ENCODE data around the gene C19orf85.

C19orf85 gene

DNA sequence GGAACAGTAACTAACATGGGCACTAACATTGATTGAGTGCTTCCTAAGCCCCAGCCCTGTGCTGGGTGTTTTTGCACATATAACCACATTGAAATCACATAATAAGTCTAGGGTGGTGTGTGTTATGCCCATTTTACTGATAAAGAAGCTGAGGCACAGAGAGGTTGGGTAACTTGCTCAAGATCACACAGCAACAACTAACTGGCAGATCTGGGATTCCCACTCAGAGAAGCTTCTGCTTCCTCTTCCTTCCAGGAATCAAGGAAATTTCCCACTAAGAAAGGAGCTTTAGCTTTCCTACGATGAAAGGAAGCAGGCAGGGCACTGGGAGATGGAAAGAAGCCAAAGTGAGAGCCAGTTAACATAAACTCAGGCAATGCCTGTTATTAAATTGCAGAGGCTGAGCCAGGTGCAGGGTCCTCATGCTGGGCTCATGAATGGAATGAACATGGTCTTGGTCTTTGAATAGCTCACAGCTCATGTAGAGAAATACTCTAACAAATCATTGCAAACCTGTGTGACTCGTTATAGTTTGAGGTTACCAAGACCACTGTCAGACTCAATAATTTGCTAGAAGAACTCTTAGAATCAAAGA lies 33.8 kb upstream of the C19orf85 start:
- TF ChIP-seq EGR1 (IDR thresholded peaks at IDR 0.05) (no peak), NFIC (IDR thresholded peaks at IDR 0.05) (no peak), EP300 (IDR thresholded peaks at IDR 0.05; ENCODE audit: borderline replicate concordance) (no peak), YY1 (IDR thresholded peaks at IDR 0.05; ENCODE audit: low read depth) (no peak), FOXM1 (IDR thresholded peaks at IDR 0.05; ENCODE audit: borderline replicate concordance, low read depth) (no peak), CREB1 (IDR thresholded peaks at IDR 0.05; ENCODE audit: low read depth) (no peak), TEAD4 (IDR thresholded peaks at IDR 0.05) (no peak), CEBPB (IDR thresholded peaks at IDR 0.05) (no peak)

DNA sequence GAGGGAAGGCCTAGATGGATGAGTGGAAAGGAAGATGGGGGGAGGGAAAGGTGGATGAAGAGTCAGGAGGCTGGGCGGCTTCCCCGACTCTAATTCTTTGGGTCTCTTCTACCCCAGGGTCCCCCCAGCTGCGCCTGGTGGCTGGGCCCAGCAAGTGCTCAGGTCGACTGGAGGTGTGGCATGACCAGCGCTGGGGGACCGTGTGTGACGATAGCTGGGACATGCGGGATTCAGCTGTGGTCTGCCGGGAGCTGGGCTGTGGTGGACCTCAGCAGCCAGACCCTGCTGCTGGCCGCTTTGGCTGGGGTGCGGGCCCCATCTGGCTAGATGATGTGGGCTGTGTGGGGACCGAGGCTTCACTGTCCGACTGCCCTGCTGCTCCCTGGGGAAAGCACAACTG lies 33.2 kb upstream of the C19orf85 start:
- TF ChIP-seq TAF1 (IDR thresholded peaks at IDR 0.05; ENCODE audit: low read depth) (no peak), TCF12 (IDR thresholded peaks at IDR 0.05; ENCODE audit: low read depth) (no peak), EGR1 (IDR thresholded peaks at IDR 0.05) (no peak), CREB1 (IDR thresholded peaks at IDR 0.05; ENCODE audit: low read depth) (no peak), RAD21 (IDR thresholded peaks at IDR 0.05; ENCODE audit: low read depth) (no peak), ZBTB7A (IDR thresholded peaks at IDR 0.05; ENCODE audit: low read depth) (no peak), REST (IDR thresholded peaks at IDR 0.05; ENCODE audit: low read depth) (no peak), NFIC (IDR thresholded peaks at IDR 0.05) (no peak), CEBPB (IDR thresholded peaks at IDR 0.05) (no peak), TEAD4 (IDR thresholded peaks at IDR 0.05) (no peak), FOXM1 (IDR thresholded peaks at IDR 0.05; ENCODE audit: borderline replicate concordance, low read depth) (no peak), EP300 (IDR thresholded peaks at IDR 0.05; ENCODE audit: borderline replicate concordance) (no peak), YY1 (IDR thresholded peaks at IDR 0.05; ENCODE audit: low read depth) (no peak)
- TF ChIP-seq, protein P1, sequence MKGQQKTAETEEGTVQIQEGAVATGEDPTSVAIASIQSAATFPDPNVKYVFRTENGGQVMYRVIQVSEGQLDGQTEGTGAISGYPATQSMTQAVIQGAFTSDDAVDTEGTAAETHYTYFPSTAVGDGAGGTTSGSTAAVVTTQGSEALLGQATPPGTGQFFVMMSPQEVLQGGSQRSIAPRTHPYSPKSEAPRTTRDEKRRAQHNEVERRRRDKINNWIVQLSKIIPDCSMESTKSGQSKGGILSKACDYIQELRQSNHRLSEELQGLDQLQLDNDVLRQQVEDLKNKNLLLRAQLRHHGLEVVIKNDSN (IDR thresholded peaks at IDR 0.05) = no peak
- TF ChIP-seq, protein P2, sequence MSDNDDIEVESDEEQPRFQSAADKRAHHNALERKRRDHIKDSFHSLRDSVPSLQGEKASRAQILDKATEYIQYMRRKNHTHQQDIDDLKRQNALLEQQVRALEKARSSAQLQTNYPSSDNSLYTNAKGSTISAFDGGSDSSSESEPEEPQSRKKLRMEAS (IDR thresholded peaks at IDR 0.05) = no peak

DNA sequence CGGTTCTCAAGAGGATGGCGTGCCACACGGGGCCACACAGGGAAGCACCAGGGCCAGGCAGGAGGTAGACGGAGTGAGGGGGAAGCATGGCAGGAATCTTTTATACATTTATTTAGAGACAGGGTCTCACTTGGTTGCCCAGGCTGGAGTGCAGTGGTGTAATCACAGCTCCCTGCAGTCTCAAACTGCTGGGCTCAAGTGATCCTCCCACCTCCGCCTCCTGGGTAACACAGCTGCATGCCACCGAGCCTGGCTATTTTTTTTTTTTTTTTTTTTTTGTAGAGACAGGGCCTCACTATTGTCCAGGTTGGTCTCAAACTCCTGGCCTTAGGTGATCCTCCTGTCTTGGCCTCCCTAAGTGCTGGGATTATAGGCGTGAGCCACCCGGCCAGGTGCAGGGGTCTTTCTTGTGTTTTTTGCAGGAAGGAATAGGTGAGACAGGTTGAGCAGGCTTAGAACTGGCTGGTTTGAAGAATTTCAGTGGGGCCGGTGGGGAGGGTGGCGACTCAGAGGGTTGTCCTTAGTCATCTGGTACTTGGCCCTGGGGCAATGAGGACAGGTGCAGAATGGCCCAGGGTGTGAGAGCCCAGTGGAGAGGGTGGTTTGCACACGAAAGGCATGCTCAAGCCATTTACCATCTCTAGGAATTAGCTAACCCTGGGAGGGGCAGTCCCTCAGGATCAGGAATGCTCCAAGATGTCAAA lies 31.2 kb upstream of the C19orf85 start:
- TF ChIP-seq NFIC (IDR thresholded peaks at IDR 0.05) = no peak

DNA sequence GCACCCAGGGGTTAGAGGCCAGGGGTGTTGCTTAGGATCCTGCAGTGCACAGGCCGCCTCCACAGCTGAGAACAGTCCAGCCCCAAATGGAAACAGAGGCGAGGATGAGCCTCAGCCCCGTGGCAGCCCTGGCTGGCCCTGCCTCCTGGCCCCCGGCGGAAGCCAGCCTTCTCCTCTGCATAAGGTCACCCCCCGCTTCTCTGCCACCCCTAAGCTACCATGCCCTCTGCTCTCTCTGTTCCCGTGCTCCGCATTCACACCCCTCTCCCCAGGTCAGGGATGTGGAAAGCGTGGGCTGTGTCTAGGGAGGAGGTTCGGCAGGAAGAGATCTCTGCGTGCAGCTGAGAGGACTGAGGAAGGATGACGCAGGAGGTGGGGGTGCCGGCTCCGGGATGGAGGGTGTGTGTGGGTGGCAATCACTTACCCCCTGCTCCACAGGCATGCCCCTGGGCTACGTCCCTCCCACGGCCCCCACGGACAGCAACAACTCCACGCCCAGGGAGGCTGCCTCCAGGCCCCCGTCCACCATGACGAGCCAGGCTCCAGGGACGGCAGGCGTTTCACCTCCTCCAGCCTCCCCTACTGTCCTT lies 29.7 kb upstream of the C19orf85 start:
- TF ChIP-seq CEBPB (IDR thresholded peaks at IDR 0.05) = no peak
- no peak for TF ChIP-seq TCF12 (IDR thresholded peaks at IDR 0.05; ENCODE audit: low read depth)
- TF ChIP-seq RAD21 (IDR thresholded peaks at IDR 0.05; ENCODE audit: low read depth) = no peak
- TF ChIP-seq EP300 (IDR thresholded peaks at IDR 0.05; ENCODE audit: borderline replicate concordance) = no peak
- TF ChIP-seq, protein P2 (IDR thresholded peaks at IDR 0.05) = no peak
- no peak for TF ChIP-seq TEAD4 (IDR thresholded peaks at IDR 0.05)
- TF ChIP-seq, protein P1 (IDR thresholded peaks at IDR 0.05) = no peak
- no peak for TF ChIP-seq NFIC (IDR thresholded peaks at IDR 0.05)

DNA sequence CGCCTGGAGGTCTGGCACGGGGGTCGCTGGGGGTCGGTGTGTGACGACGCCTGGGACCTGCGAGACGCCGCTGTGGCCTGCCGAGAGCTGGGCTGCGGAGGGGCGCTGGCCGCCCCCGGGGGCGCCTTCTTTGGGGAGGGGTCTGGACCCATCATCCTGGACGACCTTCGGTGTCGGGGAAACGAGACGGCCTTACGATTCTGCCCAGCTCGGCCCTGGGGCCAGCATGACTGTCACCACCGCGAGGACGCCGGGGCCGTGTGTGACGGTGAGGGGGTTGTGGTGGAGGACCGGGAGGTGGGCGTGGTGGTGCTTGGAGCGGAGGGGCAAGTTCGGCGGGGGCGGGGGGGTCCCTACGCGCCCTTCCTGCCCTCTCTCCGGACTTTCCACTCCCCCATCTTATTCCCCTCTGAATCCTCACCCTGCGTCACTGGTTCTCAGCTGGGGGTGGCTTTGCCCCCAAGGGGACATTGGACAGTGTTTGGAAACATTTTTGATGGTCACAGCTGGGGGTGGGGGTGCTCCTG lies 29.2 kb upstream of the C19orf85 start:
- TF ChIP-seq EGR1 (IDR thresholded peaks at IDR 0.05) = no peak
- no peak for TF ChIP-seq TCF12 (IDR thresholded peaks at IDR 0.05; ENCODE audit: low read depth)
- TF ChIP-seq TAF1 (IDR thresholded peaks at IDR 0.05; ENCODE audit: low read depth) = no peak
- no peak for TF ChIP-seq YY1 (IDR thresholded peaks at IDR 0.05; ENCODE audit: low read depth)

DNA sequence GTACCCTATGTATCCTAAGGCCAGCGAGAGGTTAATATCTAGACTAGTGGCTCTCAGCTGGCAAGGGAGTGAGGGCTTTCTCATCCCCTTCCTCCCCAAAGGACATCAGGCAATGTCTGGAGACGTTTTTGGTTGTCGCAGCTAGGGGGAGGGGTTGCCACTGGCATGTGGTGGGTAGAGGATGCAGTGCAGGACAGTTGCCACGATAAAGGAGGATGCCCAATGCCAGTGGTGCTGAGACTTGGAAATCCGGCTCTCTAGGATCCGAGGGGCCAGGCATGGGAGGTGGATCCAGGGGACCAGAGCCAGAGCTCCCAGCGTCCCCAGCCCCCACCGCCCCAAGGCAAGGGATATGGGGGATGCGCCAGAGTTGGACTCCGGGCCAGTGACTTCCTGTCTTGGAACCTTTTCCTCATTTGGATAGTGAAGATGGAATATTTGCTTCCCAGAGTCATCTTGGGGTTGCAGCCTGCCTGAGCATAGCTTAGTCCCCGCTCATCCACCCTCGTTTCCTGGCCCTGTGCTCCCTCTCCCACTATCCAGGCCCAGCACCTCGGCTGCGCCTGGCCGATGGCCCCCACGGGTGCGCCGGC lies 28.6 kb upstream of the C19orf85 start:
- no peak for TF ChIP-seq EP300 (IDR thresholded peaks at IDR 0.05; ENCODE audit: borderline replicate concordance)
- TF ChIP-seq CEBPB (IDR thresholded peaks at IDR 0.05) = no peak
- no peak for TF ChIP-seq RAD21 (IDR thresholded peaks at IDR 0.05; ENCODE audit: low read depth)
- no peak for TF ChIP-seq TCF12 (IDR thresholded peaks at IDR 0.05; ENCODE audit: low read depth)
- TF ChIP-seq, protein P2 (IDR thresholded peaks at IDR 0.05) = no peak
- TF ChIP-seq NFIC (IDR thresholded peaks at IDR 0.05) = no peak
- no peak for TF ChIP-seq CREB1 (IDR thresholded peaks at IDR 0.05; ENCODE audit: low read depth)
- TF ChIP-seq, protein P1 (IDR thresholded peaks at IDR 0.05) = no peak
- TF ChIP-seq FOXM1 (IDR thresholded peaks at IDR 0.05; ENCODE audit: borderline replicate concordance, low read depth) = no peak
- TF ChIP-seq REST (IDR thresholded peaks at IDR 0.05; ENCODE audit: low read depth) = no peak
- no peak for TF ChIP-seq TAF1 (IDR thresholded peaks at IDR 0.05; ENCODE audit: low read depth)
- TF ChIP-seq TEAD4 (IDR thresholded peaks at IDR 0.05) = no peak
- TF ChIP-seq YY1 (IDR thresholded peaks at IDR 0.05; ENCODE audit: low read depth) = no peak
- TF ChIP-seq EGR1 (IDR thresholded peaks at IDR 0.05) = no peak
- no peak for TF ChIP-seq ZBTB7A (IDR thresholded peaks at IDR 0.05; ENCODE audit: low read depth)
